Upper lobe of left lung (tissue), 6 donors: ENCODE measurements around the gene UNC5C. TPM values are rescaled to one million over a fixed set of nuclear protein-coding genes. Genes with fewer than 3 reads are reported as not detected.

ENCODE experiments used
- ATAC-seq, 2 donors: fragments of 200-7000 bp; cut with Tn5 transposase; one replicate each; pipeline ENCODE4 v1.9.1; 2022; ENCODE audit warnings: mild to moderate bottlenecking in 2 of 2, moderate library complexity in 2 of 2; ENCODE audit not compliant: low FRiP score in 2 of 2
- DNase-seq, 2 donors: peaks; one replicate each; pipeline ENCODE4 v3.0.0-alpha.2; 2019 to 2020
- H3K27ac ChIP-seq, 4 donors: fragments of 200-600 bp; sonication (generic); one replicate each; pipeline ENCODE4 v1.5.1; 2016 to 2019
- H3K27me3 ChIP-seq, 4 donors: fragments of 200-600 bp; sonication (generic); one replicate each; pipeline ENCODE4 v1.5.1; 2017 to 2019
- H3K36me3 ChIP-seq, 4 donors: fragments of 200-600 bp; sonication (generic); one replicate each; pipeline ENCODE4 v1.5.1; 2016 to 2019
- H3K4me1 ChIP-seq, 4 donors: fragments of 200-600 bp; sonication (generic); one replicate each; pipeline ENCODE4 v1.5.1; 2018 to 2019
- H3K4me3 ChIP-seq, 4 donors: fragments of 200-600 bp; sonication (generic); one replicate each; pipeline ENCODE4 v1.5.1; 2017 to 2019; ENCODE audit warnings: mild to moderate bottlenecking in 2 of 4, moderate library complexity in 1 of 4
- H3K9me3 ChIP-seq, 4 donors: fragments of 200-600 bp; sonication (generic); one replicate each; pipeline ENCODE4 v1.5.1; 2018 to 2019
- EP300 ChIP-seq, 4 donors: sonication (generic); formaldehyde crosslinking; IDR thresholded peaks; one replicate each; pipeline ENCODE4 v1.5.1; 2017; ENCODE audit warnings: antibody characterized with exemption in 4 of 4, control low read depth in 2 of 4
- POLR2A ChIP-seq, 4 donors: fragments of 450-650 bp; IDR thresholded peaks; one replicate each; pipeline ENCODE4 v1.5.1; 2016 to 2017; ENCODE audit warnings: antibody characterized with exemption in 4 of 4, mild to moderate bottlenecking in 2 of 4
- POLR2AphosphoS5 ChIP-seq, 2 donors: sonication (generic); formaldehyde crosslinking; IDR thresholded peaks; one replicate each; pipeline ENCODE4 v1.5.1; 2017; ENCODE audit warnings: antibody characterized with exemption in 2 of 2
- WGBS, 2 donors: methylation state at CpG; one replicate each; pipeline ENCODE4 v1.1.5; 2017 to 2018; 5-methylcytosine and 5-hydroxymethylcytosine counted together
- total RNA-seq, 6 donors: library from RNA; depleted of rRNA in 4 of 6; stranded (reverse); fragments of >200 nt in 4 of 6; gene quantifications; one replicate each; pipeline versions ENCODE4 v1.1.0 to v1.2.1, GENCODE V29; 2016 to 2021
- TF ChIP-seq, protein P1 (sequence below), 6 experiments: fragments of 450-650 bp in 4 of 6; fragments of 200-600 bp in 2 of 6; sonication (generic) in 2 of 6; IDR thresholded peaks; one replicate each; pipeline ENCODE4 v1.5.1; 2016 to 2019; ENCODE audit warnings: antibody characterized with exemption in 6 of 6
- donor health status: DM: no; HTN: no; CAD: no; lungs with moderate emphysema.
- donor health status: DM: no; HTN: yes; CAD: no; lungs with severe emphysema.

Gene UNC5C
- total RNA-seq, 6 donors from 2014 or later, result 1.8 to 14.7 (median 3.2) TPM

DNA sequence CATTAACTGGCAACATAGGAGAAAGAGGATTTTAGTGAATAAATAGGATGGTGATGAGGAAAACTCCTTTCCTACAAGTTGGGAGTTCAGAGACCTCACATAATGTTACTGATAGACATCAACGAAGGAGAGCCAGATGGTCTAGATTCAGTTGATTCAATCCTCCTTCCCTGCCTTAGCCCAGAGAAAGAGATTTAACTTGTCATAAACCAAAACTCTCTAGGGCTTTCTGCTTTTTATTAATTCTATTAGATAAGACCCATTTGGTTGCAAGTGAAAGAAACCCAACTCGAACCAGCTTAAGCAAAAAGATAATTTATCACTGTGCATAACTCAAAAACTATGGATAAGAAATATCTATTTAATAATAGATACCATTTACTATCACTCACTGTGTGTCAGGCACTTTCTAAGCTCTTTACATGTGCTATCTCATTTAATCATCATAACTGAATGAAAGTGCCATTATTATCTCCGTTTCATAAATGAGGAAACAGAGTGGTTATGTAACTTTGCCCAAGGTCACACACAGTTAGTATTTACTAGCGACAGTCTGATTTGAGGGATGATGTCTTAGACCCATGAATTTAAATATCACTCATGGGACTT lies 4.3 kb upstream of the UNC5C start:
- Histone ChIP-seq H3K4me3 (no peak overlapping the region), H3K4me1 (peaks cover 4 to 19% (median 16%) of the 10 kb centered on the region in 4 donors), H3K9me3 (no peaks in the 10 kb centered on the region), H3K27me3 (peaks cover 0 to 9% (median 4%) of the 10 kb centered on the region in 4 donors), H3K36me3 (no peaks in the 10 kb centered on the region), H3K27ac (no peak overlapping the region)
- WGBS, 2 donors, result 63 to 64% methylated on average over 4 of the region's 4 CpGs
- no peak for TF ChIP-seq EP300 (IDR thresholded peaks at IDR 0.05)
- TF ChIP-seq, protein P1, sequence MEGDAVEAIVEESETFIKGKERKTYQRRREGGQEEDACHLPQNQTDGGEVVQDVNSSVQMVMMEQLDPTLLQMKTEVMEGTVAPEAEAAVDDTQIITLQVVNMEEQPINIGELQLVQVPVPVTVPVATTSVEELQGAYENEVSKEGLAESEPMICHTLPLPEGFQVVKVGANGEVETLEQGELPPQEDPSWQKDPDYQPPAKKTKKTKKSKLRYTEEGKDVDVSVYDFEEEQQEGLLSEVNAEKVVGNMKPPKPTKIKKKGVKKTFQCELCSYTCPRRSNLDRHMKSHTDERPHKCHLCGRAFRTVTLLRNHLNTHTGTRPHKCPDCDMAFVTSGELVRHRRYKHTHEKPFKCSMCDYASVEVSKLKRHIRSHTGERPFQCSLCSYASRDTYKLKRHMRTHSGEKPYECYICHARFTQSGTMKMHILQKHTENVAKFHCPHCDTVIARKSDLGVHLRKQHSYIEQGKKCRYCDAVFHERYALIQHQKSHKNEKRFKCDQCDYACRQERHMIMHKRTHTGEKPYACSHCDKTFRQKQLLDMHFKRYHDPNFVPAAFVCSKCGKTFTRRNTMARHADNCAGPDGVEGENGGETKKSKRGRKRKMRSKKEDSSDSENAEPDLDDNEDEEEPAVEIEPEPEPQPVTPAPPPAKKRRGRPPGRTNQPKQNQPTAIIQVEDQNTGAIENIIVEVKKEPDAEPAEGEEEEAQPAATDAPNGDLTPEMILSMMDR (IDR thresholded peaks at IDR 0.05), result no peak
- TF ChIP-seq POLR2AphosphoS5 (IDR thresholded peaks at IDR 0.05), result no peak
- TF ChIP-seq POLR2A (IDR thresholded peaks at IDR 0.05), result no peak
- DNase-seq (no peak), ATAC-seq (no peak)

DNA sequence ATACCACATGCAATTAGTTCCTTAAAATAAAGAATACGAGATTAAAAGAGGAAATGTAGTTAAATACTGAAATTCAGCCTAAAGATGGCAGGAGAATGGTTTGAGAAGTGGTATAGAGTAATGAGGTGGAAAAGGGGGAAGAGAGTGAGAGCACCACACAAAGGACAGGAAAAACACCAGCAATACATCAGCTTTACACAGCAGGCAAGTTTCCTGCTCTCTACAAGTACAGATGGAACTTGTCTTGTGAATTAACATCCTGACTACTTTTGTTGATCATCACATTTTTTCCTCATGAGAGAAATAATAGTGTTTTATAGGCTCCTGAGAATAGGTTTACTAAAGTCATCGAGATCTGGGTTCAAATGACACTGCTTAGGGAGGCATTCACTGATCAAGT lies 2.9 kb upstream of the UNC5C start:
- H3K4me3 ChIP-seq, result no peak overlapping the region
- H3K4me1 ChIP-seq, result peaks cover 4 to 26% (median 21%) of the 10 kb centered on the region in 4 donors
- DNase-seq (no peak), ATAC-seq (no peak)
- H3K36me3 ChIP-seq, result no peaks in the 10 kb centered on the region
- H3K27ac ChIP-seq, result no peak overlapping the region
- H3K9me3 ChIP-seq, result no peaks in the 10 kb centered on the region
- TF ChIP-seq POLR2AphosphoS5 (IDR thresholded peaks at IDR 0.05), result no peak
- TF ChIP-seq, protein P1 (IDR thresholded peaks at IDR 0.05), result no peak
- no peak for TF ChIP-seq EP300 (IDR thresholded peaks at IDR 0.05)
- TF ChIP-seq POLR2A (IDR thresholded peaks at IDR 0.05), result no peak
- WGBS, 2 donors, result 56 to 58% methylated on average over 2 of the region's 2 CpGs
- peaks cover 0 to 9% (median 4%) of the 10 kb centered on the region in 4 donors for H3K27me3 ChIP-seq

GRCh38 chr4:95550115-95550987 lies 1.6 kb upstream of the UNC5C start:
- ATAC-seq, result no peak
- WGBS, 2 donors, result 36 to 48% methylated on average over 6 of the region's 6 CpGs
- Histone ChIP-seq H3K4me1 (peaks cover 4 to 26% (median 21%) of the 10 kb centered on the region in 4 donors), H3K27me3 (peaks cover 0 to 9% (median 4%) of the 10 kb centered on the region in 4 donors), H3K27ac (peak overlapping the region; percentile 78 to 89 (median 85)), H3K36me3 (no peaks in the 10 kb centered on the region), H3K9me3 (no peaks in the 10 kb centered on the region), H3K4me3 (peak overlapping the region in 3 of 4 donors; percentile 46 to 65 (median 57))
- DNase-seq, result no peak
- TF ChIP-seq POLR2A (IDR thresholded peaks at IDR 0.05) (no peak), POLR2AphosphoS5 (IDR thresholded peaks at IDR 0.05) (no peak), EP300 (IDR thresholded peaks at IDR 0.05) (no peak)
- TF ChIP-seq, protein P1 (IDR thresholded peaks at IDR 0.05), result no peak

- 3 to 4% methylated on average over 22 to 25 of the region's 64 CpGs for WGBS, 2 donors
- ATAC-seq (peak; percentile 64 to 73), DNase-seq (peak; percentile 26 to 90)
- H3K36me3 ChIP-seq, result no peaks in the 10 kb centered on the region
- peak overlapping the region; percentile 46 to 65 (median 60) for H3K4me3 ChIP-seq
- peak overlapping the region; percentile 78 to 89 (median 85) for H3K27ac ChIP-seq
- H3K27me3 ChIP-seq, result peaks cover 0 to 9% (median 4%) of the 10 kb centered on the region in 4 donors
- TF ChIP-seq POLR2A (IDR thresholded peaks at IDR 0.05), result no peak
- H3K9me3 ChIP-seq, result no peaks in the 10 kb centered on the region
- H3K4me1 ChIP-seq, result peaks cover 4 to 26% (median 21%) of the 10 kb centered on the region in 4 donors
Measured at GRCh38 chr4:95549246-95550114, 707 bp upstream of the UNC5C start.
